Measurements from ENCODE around the gene SLC25A51.

Gene SLC25A51

DNA sequence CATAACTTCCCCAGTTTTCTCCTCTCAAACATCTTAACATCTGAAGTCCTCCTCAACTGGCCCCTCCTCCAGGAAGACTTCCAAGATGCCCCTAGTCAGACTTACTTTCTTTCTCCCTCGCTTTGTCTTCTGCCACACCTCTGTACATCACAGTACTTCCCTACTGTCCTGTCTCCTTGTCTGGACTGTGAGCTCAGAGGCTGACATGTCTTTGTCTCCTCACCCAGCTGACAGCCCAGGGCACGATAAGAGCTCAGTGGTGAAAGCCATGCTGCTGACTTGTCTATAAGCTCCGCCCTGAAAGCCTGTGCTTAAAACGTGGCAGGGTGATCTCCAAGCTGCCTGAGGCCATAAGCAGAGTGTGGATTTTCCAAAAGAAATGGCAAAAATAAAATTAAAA lies 33.0 kb upstream of the SLC25A51 start:
- DNase-seq: no peak

DNA sequence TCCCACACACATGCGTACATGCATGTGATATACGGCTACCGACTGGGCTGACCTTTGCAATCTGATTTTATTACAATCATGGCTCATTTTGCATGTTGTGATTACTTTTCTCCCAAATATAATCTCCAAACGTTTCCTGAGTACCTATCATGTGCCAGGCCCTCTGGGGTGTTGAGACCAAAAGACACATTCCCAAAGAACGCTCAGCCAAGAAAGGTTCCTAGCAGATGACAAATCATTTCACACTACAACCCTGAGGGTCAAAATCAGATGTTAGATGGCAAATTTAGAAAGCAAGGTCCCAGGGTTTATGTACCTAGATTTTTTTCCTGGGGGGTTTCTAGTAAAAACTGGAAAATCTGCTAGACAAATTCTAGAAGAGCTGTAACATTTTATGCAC lies 32.4 kb upstream of the SLC25A51 start:
- no peak for DNase-seq

DNA sequence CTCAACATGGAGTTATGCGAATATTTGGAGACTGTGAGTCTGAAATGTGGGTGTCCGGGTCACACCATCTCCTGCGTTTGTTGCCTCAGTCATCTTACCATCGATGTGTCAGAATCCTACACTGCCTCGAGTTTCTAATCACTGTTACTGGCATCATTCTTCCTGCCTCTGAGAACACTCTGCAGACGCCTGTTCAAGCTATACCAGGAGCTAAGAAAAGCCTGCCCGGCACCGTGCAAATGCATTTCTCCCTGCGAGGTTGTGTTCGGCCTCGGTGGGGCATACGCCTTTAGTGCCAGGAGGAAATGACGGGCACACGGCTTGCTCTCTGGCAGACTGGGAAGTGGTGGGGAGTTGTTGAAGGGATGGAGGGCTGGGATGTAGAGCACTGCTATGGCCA lies 31.2 kb upstream of the SLC25A51 start:
- DNase-seq: no peak

DNA sequence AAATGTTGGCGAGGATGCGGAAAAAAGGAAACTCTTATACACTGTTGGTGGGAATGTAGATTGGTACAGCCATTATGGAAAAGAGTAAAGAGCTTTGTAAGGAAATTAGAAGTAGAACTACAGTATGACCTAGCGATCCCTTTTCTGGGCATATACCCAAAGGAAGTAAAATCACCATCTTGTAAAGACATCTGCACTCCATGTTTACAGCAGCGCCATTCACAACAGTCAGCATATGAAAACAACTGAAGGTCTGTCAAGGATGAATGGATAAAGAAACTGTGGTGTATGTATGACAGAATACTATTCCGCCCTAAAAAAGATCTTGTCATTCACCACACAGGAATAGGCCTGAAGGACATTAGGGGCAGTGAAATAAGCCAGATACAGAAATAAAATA lies 27.7 kb upstream of the SLC25A51 start:
- DNase-seq: no peak

DNA sequence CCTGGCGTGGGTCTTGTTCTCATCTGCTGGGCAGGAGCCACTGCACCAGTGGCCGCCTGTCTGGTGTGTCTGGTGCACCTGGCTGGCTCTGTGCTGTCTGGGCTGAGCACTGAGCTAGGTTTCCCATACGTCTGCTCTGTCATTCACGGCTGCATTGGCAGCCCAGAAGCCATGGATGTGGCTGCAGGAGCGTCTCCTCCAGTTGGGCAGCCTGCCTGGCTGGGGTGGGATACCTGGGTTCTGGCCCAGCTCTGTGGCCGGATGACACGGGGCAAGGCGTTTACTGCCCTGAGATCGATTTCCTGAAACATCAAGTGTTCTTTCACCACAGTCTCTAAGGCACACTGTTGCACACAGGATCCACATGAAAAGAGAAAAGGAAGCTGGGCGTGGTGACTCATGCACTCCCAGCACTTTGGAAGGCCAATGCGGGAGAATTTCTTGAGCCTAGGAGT lies 25.5 kb upstream of the SLC25A51 start:
- DNase-seq: no peak

DNA sequence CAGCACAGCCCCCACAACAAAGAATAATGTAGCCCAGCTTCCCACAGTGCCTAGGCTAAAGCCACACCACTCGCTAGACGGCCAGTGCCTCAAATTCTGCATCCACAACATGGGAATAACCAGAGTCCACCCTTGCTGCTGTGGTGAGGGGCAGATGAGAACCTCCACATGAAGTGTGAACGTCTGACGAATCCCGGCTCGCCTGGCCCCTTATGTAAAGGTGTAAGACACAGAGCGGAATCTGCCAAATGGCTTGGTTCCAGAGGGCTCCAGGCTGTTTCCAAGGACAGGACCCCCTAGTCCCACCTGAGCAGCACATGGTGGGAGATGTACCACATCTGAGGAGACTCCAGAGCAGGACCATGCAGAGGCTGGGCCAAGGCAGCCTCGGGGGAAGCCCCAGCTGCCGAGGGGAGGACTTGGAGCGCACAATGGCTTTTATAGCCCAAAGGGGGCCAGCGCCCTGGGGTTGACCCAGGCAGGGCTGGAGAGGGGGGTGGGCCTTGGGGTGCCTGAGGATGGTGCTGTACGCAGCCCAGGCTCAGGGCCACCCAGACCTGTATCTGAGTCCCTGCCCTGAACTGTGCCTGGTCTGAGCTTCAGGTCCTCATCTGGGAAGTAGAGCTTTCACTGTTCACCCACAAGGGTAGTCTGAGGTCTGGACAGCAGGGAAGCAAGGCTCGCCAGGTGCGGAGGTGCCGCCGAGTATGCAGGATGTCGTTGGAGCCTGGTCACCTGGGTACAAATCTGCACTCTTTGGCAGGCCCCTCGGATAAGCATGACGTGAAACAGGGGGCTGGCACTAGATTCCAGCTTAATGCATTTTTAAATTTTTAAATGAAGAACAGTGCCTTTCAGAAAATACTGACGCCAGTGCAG lies 24.9 kb upstream of the SLC25A51 start:
- DNase-seq: no peak

DNA sequence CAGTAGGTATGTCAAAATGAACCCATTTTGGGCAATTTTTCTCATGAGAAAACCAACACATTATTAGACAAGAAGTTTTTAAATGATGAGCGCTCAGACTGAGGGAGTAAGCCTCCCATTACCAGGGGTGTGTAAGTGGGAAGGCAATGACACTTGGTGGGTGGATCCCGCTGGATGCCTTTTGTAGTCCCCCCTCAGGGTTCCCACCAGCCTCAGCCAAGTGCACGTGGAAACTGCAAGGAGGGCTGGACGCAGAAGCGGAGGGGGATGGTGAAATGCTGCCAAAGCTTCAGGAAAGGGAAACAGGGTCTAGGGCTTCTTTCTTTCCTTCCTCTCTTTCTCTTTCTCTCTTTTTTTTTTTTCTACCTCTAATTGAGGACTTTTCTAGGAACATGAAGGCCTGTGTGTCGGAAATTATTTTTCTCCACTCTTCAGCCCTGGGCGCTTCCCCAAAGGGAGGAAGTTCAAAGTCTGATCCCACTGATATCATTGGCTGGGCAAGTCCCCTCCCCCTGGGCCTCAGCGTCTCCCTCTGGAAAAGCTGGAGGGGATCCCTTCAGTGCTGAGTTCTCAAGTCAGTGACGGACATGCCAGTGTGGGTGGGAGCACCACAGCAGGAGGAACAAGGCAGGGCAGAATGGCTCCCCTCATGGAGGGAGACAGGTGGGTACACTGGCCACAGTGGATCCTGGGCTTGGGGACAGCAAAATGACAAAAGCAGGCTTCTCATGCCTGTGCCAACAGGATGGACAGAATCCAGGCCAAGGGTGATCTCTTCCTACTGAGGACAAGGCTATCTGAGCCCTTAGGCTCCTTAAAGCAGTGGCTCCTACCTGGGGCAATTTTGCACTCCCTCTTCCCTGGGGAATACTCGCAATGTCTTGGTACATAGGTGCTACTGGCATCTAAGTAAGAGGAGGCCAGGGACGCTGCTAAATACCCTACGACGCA lies 23.9 kb upstream of the SLC25A51 start:
- no peak for DNase-seq

DNA sequence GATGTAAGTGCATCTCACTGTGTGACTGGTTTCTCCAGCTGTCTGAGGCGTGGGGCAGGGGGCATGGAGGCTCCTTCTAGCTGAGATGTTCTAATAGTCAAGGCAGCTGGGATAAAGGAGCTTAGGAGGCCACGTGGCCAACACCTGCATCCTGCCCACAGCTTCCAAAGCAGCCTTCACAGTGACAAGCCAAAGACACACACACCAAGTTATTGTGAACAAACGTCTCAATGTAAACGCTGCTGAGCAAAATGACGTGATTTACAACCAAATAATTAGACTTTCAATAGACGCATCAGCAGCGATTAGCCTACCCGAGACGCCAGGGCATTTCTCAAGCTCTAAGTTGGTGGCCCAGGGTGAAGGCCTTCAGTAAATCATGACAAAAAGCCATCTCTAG lies 23.2 kb upstream of the SLC25A51 start:
- no peak for DNase-seq

DNA sequence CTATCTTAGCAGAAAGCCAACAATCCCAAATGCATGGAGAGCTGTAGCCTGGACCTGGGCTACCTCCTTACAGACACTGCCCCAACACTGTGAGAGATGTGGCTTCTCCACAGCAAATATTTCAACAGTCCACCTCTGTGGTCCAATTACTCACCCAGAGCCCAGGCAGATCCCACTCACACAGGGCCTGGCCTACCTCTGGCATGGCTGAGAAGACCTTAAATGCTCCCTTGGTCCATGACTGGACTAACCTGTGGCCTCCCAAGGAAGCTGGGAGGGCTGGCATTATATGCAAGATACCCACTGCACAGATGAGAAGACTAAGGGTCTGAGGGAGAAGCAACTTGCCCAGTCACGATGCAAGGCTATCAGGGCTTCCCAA lies 22.8 kb upstream of the SLC25A51 start:
- no peak for DNase-seq

DNA sequence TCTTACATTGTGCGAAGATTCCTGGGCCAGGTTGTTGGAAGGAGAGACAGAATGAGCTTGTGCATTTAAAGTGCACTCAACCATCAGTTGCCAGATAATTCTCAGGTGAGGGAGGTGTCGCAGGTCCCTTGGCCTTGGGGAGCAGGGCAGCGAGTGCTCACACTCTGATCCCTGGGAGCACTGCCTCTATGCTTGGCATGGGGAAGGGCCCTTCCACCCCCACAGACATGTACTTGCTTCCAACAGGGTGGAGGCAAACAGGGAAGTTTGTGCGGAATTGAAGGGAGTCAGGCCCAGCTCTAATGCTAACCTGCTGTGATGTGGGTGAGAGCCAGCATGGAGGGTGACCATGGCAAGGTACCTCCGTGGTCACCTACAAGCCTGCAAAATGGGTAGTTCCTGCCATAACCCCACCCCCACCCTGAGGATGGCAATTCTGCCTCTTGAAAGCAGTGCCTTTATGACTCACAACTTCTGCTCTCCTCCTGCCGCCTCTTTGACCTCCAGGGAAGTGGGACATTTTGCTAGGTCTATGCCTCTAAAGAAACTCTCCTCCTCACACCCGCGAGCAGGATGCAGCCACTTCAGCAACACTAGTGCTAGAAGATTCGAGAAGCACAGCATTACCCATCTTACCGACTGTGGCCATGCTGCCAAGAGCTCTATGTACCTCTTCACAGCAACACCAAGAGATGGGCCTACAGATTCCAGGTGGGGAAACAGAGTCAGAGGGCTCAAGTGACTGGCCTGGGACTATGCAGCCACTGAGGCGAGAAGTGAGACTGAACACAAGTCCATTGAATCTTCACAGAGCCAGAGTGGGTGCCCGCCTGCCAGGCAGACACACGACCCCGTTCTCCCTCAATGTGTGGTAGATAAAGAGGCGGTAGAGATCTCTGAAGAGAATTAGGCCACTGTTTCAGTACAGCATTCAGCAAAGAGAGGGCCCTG lies 22.1 kb upstream of the SLC25A51 start:
- no peak for DNase-seq

DNA sequence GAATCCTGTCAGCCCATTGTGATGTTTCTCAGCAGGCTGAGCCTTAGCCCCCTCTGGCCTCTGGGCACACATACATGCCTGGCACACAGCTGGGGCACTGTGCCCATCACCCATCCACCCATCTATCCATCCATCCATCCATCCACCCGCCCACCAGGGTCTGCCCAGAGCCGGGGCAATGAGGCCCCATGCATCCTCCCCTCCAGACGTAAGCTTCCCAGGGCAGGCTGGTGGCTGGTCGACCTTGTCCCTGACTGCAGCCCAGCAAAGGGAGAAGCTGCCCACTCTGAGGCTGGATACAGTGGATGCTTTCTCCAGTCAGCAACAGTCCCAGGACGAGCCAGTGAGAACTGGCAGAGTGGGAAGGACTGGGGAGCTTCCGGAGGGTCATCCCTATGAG lies 21.1 kb upstream of the SLC25A51 start:
- DNase-seq: no peak

DNA sequence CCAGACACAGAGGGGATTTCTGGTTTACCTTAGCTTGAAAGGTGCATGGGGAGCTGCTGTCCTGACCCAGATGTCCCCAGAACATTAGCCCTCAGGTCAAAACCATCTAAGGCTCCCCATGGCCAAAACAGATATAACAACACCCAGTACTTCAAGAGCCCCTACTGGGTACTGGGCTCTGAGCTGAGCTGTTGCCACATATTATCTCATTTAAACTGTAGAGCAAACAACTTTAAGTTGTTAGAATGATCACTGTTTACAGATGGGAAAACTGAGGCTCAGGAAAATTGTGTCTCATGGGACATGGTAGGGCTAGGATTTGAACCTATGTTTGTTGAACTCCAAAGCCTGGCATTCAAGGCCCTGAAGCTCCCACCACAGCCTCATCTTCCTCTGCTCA lies 20.6 kb upstream of the SLC25A51 start:
- DNase-seq: no peak

DNA sequence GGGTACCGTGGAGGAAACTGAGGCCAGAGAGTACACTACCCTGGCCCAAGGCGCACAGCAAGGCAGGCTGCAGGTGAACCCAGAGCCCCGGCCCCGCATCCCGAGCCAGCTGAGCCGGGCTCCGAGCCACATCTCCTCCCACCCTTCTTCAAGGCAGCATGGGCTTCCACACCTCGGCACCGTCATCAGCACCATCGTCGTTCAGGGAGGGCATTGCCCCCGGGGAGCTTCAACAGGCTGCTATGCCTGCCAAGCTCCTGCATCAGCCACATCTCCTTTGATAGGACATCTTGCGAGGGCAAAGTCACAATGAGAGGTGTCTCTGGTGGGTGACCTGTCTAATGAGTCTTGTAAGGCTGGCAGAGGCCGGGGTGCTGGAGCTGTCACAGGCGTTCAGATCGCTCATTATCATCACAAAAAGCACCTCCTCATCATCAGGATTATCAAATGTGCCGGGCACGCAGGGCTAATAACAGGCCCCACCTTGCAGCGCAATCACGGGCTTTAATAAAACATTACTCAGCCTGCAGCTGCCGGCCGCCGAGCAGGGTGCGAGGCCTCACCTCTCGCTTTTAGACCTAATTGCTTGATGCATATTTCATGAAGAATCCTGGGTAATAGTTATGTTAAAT lies 20.0 kb upstream of the SLC25A51 start:
- DNase-seq: no peak

DNA sequence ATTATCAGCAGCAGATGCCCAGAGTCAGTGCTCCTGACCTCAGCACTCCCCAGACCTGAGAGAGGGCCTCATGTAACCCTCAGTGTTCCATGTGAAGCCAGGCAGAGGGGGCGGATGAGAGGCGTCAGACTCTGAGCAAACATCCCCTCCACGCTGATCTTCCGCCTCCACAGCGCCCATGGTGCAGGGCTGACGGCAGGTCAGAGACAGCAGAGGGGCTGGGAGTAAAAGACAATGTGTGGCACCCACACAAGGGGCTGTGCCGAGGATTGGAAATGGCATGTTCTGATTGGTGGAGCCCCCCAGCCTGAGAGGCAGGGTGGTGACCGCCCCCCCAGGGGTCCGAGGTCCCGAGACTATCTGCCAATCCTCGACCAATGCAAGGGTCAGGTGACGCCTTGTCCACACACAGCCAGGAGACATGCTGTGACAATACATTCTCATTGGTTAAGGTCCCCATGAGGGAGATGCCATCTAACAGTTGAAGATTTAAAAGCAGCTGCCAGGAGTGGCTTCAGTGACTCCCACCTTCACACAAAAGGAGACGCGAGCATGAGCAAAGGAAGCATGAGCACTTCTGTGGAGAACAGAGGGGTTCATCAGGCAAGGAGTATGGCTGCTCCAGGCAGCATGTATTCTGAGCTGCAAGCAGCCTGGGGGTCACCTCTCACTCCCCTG lies 19.3 kb upstream of the SLC25A51 start:
- DNase-seq: no peak

DNA sequence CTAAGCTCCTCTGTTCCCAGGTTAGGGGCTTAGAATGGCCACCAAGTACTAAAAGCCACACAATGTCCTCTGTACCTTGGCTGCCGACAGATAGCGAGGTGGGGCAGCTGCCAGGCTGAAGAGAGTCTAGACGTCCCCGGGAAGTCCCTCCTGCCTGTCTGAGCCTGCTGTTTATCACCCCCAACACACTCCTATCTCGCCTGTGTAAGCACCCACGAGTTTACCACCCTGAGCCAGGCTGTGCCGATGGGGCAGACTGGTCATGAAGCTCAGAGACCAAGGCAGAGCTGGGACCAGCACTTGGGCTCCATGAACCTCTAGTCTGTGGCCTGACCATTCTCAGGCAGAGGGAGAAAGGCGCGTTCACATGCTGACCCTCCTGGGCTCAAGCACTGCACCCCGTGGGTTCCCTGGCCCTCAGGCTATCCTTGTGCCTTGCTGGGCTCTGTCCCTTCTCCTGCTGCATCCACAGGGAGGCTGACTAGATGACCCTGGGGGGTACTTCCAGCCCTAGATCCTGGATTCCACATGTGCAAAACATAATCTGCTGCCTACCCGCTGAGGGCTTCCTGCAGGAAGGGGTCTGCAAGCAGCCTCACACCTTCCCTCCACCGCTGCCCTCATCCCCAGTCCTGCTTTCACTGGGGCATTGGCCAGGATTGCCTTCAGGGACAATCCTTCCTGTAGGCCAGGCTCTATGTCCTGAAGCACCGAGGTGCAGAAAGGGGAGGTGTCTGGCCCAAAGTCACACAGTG lies 18.6 kb upstream of the SLC25A51 start:
- DNase-seq: no peak

DNA sequence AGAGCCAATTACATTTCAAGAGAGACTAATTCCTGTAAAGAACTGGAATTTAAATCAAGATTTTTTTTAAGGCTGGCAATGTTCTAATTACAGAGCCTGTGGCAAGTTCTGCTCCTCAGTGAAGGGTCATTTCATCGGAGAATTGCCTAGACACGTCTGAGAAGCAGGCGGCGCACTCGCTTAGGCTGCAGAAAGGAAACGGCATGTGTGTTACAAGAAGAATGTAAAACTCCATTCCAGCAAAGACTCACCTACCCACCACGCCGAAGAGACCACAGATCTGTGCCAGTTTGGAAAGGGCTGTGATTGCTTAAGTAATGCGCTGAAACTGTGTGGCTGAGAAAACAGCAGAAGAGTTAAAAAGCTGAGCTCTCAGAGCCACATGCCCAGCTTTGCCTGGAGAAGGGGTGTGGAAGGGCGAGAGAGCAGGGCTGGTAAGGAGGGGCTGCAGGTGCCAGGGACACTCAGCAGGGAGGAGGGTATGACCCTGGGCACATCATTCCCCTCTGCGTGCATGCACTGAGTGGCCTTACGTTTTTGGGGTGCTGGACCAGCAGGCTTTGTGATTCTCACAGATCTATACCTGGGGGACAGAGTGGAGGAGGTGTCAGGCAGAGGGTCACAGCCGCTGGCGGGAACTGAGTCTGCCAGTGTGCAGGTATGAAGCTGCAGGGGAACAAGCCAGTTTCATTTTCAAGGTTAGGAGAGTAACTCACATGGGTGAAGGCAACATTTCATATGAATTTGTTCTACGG lies 17.8 kb upstream of the SLC25A51 start:
- no peak for DNase-seq

DNA sequence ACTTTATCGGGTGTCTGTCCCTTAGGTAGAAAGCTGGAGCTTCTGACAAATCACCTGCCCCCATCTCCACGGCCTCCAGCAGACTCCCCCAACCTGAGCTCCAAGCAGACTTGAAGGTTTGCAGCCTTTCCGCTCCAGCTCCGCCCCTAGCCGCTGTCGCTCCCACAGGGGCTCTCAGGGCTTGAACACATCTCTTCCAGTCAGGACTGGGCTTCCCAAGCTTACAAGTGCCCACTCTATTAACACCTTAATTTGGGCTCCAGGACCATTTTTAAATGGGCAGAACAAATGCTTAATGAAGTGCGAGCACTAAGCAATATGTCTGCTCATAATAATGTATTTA lies 17.2 kb upstream of the SLC25A51 start:
- DNase-seq: no peak

DNA sequence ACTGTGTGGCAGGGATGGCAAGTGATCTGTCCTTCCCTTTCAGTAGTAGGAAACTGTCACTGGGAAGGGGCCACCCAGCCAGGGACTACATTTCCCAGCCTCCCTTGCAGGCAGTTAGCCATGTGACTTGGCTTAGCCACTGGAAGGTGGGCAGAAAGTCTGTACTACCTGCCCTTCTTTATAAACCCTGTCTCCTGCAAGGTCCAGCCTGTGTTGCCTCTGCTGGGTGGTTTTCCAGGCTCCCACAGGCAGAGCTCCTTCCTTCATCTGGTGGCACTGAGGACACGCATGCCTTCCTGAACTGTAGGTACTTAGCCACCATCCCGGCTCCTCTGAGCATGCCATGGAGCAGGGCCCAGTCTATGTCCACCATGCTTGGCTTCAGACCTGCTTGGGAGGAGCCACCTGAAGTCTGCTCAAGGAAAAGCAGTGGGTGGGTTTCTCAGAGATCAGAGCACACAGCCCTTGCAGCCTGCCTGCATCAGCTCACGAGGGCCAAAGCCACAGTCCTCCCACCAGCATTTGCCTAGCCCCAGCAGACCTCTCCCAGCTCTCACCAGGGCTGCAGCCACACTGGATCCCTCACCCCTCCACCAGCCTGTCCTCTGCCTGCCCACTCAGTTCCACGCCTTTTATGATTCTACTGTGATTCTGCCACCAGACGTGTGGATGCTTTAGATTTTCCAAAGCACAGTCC lies 16.7 kb upstream of the SLC25A51 start:
- DNase-seq: no peak

DNA sequence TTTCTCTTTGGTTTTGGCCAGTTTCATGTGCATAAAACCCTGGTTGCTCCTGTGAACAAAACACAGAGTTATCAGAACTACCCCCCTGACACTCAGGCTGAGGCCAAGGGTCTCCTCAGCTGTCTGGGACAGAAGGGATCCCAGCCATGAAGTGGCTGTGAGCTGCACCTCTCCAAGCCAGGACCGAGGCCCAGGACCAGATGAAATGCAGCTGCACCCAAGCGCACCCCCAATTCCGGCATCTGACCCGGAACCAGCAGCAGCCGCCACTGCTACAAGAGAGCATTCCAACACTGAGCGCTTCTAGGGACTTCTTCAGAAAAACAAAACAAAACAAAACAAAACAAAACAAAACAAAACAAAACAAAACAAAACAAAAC lies 16.0 kb upstream of the SLC25A51 start:
- DNase-seq: no peak
